Transverse colon (tissue), 3 donors: ENCODE measurements around the gene SFXN2.

Experiments
- CTCF ChIP-seq, 5 experiments: fragments of 200-600 bp in 3 of 5; fragments of 450-650 bp in 2 of 5; sonication (generic) in 3 of 5; IDR thresholded peaks; 1 replicate in 2 of 5; 2 replicates in 3 of 5; pipeline ENCODE4 v1.5.1; 2016 to 2017; ENCODE audit warnings: antibody characterized with exemption in 5 of 5, inconsistent platforms in 3 of 5, mild to moderate bottlenecking in 2 of 5, moderate library complexity in 1 of 5
- POLR2A ChIP-seq: fragments of 450-650 bp; IDR thresholded peaks from one replicate; pipeline ENCODE4 v1.6.1; 2016; ENCODE audit warnings: antibody characterized with exemption, mild to moderate bottlenecking, moderate library complexity

- no peak for TF ChIP-seq CTCF (IDR thresholded peaks at IDR 0.05)
- no peak for TF ChIP-seq POLR2A
Observed at GRCh38 chr10:102720337-102720736, 5.9 kb downstream of the SFXN2 start.
